ENCODE measurements around the gene GSE1. TPM values are rescaled to one million over a fixed set of nuclear protein-coding genes. Genes with fewer than 3 reads are reported as not detected.

Gene GSE1
- total and polyA plus RNA-seq, 11 donors, result 18.1 to 48.4 (median 37.1) TPM

DNA sequence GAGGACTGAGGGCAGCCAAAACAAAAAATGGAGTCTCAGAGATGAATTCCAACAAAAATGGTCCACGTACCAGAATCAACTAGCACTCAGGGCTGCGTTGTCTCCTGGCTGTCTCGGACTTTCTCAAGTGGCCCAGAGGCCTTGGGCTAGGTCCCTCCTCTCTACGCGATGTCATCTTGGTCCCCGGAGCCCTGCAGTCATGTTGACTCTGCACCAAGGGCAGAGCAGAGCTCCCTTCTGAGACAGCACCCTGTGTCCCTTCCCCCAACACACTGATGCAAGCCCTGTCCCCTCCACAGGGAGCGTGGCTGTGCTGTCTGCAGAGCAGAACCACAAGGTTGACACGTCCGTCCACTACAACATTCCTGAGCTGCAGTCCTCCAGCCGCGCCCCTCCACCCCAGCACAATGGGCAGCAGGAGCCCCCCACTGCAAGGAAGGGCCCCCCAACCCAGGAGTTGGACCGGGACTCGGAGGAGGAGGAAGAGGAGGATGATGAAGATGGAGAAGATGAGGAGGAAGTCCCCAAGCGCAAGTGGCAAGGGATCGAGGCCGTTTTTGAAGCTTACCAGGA lies 54.8 kb downstream of the GSE1 start:
- Histone ChIP-seq H3K9me3 (no peaks in the 10 kb centered on the region), H3K36me3 (peaks cover 0 to 100% (median 96%) of the 10 kb centered on the region in 9 donors), H3K4me1 (peaks cover 0 to under 1% (median 0%) of the 10 kb centered on the region in 12 donors), H3K27me3 (no peaks in the 10 kb centered on the region), H3K27ac (no peak overlapping the region), H3K4me3 (no peak overlapping the region)
- intact Hi-C loops (cut with DNase I), result loop anchor here in 3 of 10 donors (5.0 kb wide), 2 partner anchors 49 to 59 kb away; no protein-coding TSS in a partner anchor
- DNase-seq, result no peak
- no peak for ATAC-seq
- WGBS, 4 donors, result 87 to 93% (median 90%) methylated on average over 16 of the region's 16 CpGs
- TF ChIP-seq, protein P1, sequence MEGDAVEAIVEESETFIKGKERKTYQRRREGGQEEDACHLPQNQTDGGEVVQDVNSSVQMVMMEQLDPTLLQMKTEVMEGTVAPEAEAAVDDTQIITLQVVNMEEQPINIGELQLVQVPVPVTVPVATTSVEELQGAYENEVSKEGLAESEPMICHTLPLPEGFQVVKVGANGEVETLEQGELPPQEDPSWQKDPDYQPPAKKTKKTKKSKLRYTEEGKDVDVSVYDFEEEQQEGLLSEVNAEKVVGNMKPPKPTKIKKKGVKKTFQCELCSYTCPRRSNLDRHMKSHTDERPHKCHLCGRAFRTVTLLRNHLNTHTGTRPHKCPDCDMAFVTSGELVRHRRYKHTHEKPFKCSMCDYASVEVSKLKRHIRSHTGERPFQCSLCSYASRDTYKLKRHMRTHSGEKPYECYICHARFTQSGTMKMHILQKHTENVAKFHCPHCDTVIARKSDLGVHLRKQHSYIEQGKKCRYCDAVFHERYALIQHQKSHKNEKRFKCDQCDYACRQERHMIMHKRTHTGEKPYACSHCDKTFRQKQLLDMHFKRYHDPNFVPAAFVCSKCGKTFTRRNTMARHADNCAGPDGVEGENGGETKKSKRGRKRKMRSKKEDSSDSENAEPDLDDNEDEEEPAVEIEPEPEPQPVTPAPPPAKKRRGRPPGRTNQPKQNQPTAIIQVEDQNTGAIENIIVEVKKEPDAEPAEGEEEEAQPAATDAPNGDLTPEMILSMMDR (IDR thresholded peaks at IDR 0.05), result no peak
- no peak for TF ChIP-seq POLR2A (IDR thresholded peaks at IDR 0.05)

DNA sequence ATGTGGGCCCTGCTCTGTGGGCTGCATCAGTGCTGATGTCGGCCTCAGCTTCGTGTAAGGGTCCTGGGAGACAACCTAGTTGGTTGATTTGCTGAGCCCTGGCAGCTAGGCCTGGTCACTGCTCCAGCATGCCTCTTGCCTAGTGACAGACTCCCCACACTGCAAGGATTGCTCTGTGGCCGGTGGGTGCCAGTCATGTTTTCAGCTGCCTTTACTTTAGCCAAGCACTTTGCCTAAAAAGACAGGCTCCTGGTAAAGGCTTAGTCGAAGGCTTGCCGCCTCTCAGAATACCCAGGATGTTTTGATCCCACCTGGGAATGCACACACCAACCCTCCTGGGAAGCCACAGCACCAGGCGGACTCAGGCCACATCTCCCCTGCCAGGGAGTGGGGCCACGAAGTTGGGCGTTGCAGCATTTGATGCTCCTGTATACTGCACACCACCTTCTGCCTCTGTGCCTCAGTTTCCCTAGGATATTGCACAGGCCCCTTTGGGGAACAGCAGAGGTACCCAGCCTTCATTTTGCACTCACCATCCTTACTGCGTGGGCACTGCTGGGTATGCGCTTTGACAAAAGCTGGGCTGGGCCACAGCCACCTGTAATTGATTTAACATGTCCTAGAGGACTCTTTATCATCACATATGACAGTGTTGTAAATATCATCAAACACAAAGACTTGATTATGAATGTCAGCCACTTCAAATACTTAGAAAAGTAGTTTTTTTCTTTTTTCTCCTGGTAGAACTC lies 55.7 kb downstream of the GSE1 start:
- Histone ChIP-seq H3K9me3 (no peaks in the 10 kb centered on the region), H3K4me3 (no peak overlapping the region), H3K27me3 (no peaks in the 10 kb centered on the region), H3K36me3 (peaks cover 0 to 99% (median 91%) of the 10 kb centered on the region in 9 donors), H3K4me1 (peaks cover 0 to 9% (median 5%) of the 10 kb centered on the region in 12 donors), H3K27ac (no peak overlapping the region)
- no peak for ATAC-seq
- DNase-seq, result no peak
- 92 to 96% (median 94%) methylated on average over 10 of the region's 10 CpGs for WGBS, 4 donors
- intact Hi-C loops (cut with DNase I), result loop anchor here in 3 of 10 donors (5.0 kb wide), 2 partner anchors 48 to 58 kb away; no protein-coding TSS in a partner anchor
- no peak for TF ChIP-seq POLR2A (IDR thresholded peaks at IDR 0.05)
- TF ChIP-seq, protein P1 (IDR thresholded peaks at IDR 0.05), result no peak

DNA sequence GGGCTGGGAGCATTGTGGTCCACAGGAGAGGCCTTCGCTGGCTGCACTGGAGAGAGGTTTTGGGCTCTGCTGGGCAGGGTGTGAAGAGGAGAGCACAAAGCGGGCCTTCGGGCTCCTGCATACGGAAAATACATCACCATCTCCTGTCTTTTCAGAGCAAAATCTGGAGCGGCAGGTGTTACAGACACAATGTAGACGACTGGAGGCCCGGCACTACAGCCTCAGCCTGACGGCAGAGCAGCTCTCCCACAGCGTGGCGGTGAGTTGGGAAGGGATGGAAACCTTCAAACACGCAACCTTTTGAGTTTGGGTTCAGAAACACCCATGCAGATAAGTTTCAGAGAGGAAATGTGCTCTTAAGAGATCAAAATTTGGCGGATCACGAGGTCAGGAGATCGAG lies 57.7 kb downstream of the GSE1 start:
- intact Hi-C loops (cut with DNase I), result no loop called here
- Histone ChIP-seq H3K4me3 (no peak overlapping the region), H3K9me3 (no peaks in the 10 kb centered on the region), H3K4me1 (peaks cover 0 to 22% (median 12%) of the 10 kb centered on the region in 12 donors), H3K36me3 (peaks cover 0 to 99% (median 80%) of the 10 kb centered on the region in 9 donors), H3K27me3 (no peaks in the 10 kb centered on the region), H3K27ac (no peak overlapping the region)
- DNase-seq (no peak), ATAC-seq (no peak)
- WGBS, 4 donors, result 95 to 97% (median 97%) methylated on average over 14 of the region's 14 CpGs
- TF ChIP-seq POLR2A (IDR thresholded peaks at IDR 0.05), result no peak
- TF ChIP-seq, protein P1 (IDR thresholded peaks at IDR 0.05), result no peak
